Lower leg skin (tissue), 3 donors: ENCODE data around the gene SLC44A5.

Experiments used
- CTCF ChIP-seq, 3 donors: fragments of 450-650 bp; IDR thresholded peaks; one replicate each; pipeline ENCODE4 v1.5.1; 2016; ENCODE audit warnings: antibody characterized with exemption in 3 of 3, mild to moderate bottlenecking in 3 of 3, moderate library complexity in 2 of 3
- POLR2A ChIP-seq, 2 donors: fragments of 450-650 bp; IDR thresholded peaks; one replicate each; pipeline ENCODE4 v1.6.1; 2016 to 2017; ENCODE audit warnings: antibody characterized with exemption in 2 of 2, mild to moderate bottlenecking in 1 of 2, moderate library complexity in 1 of 2

DNA sequence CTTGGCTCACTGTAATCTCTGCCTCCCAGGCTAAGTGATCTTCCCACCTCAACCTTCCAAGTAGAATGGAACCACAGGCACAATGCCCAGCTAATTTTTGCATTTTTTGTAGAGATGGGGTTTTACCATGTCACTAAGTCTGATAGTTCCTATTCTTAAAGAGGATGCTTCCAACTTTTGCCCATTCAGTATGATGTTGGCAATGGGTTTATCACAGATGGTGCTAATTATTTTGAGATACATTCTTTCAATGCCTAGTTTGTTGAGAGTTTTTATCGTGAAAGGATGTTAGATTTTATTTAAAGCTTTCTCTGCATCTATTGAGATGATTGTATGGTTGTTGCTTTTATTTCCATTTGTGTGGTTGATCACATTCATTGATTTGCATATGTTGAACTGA lies 103.9 kb downstream of the SLC44A5 start:
- TF ChIP-seq CTCF (IDR thresholded peaks at IDR 0.05), result no peak
- TF ChIP-seq POLR2A (IDR thresholded peaks at IDR 0.05), result no peak
